Stimulated activated CD4-positive, alpha-beta T cell treated with anti-CD3 and anti-CD28 coated beads, Interleukin-1b, Interleukin-23, amount 100 ng/mL, for 4 hours (primary cell): ENCODE results near the gene HOXC9.

Experiments used
- DNase-seq, 2 donors: peaks; one replicate each; pipeline ENCODE4 v3.0.0-alpha.2; 2020; ENCODE audit warnings: low read depth in 2 of 2

HOXC9 gene

DNA sequence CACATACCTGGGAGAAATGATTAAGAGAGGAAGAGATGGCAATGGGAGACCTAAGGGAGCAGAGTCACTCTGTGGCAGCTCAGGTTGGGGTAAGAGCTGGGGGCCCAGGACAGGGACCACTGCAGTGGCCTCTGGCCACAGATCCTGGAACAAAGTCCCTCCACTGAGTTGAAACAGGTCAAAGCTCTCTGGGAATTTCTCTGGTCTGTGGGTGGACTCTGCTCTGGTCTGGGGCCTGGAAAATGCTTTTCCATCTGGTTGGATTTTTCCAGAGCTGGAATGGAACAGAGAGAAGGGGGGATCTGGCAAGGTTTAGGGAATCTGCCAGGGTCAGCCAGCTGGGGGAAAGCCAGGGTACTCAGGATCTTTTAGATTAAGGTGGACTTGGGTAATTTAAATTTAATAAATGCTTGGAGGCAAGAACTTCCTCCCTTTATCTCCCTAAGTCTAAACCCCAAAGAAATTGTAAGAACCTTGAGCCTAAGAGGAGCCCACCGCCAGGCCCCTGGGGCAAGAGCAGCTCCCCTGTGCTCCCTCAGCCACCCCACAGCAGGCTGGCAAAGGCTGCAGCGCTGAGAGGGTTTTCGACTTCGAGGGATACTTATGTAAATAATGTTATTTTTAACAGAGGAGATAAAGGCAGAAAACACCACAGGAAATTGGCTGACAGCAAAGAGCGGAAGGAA is 11.3 kb upstream of the HOXC9 start:
- DNase-seq, result no peak

GRCh38 chr12:53989227-53990113 is 10.5 kb upstream of the HOXC9 start:
- DNase-seq, result no peak

- DNase-seq, result no peak
Measured at GRCh38 chr12:53990311-53991076, 9.5 kb upstream of the HOXC9 start.

DNA sequence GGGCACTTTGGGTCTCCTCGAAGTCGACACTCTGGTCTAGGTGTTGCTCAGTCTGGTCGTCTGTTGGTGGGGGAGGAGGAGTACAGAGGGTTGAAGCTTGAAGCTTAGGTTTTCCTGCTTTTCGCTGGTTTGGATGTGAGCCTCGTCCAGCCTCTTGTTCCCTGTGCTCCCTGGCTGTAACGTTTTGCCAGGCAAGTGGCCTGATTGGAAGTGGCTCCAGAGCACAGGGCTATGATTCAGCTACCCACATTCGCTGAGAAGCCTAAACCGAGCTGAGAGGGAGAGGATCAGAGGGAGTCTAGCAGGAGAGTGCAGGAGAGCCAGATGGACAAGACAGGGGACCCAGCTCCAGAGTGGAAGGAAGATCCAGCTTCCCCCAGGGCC is 8.9 kb upstream of the HOXC9 start:
- no peak for DNase-seq

DNA sequence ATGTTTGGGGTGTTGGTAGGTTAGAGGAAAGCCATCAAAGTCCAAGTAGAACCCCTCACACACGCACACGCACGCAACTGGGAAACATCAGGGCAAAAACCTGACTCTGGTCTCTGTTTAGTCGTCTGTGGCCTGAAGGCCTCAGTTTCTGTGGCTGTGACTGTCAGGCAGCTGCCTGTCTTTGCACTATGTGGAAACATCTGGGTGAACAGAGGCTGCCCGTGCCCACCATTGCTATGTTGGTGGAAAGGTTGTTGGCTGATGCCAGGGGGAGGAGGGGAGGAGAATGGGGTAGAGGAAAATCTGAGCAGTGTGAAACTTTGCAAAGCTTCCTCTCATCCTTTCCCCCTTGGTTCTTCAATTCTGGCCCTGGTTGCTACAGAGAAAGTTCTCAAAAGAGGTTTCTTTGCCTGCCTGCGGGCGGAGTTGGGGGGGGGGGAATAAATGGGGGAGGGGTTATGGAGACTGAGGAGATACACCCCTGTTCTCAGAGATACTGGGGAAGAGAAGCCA is 7.5 kb upstream of the HOXC9 start:
- no peak for DNase-seq

GRCh38 chr12:53993162-53994008 is 6.6 kb upstream of the HOXC9 start:
- no peak for DNase-seq

GRCh38 chr12:53994009-53994263 is 6.0 kb upstream of the HOXC9 start:
- DNase-seq, result no peak

DNA sequence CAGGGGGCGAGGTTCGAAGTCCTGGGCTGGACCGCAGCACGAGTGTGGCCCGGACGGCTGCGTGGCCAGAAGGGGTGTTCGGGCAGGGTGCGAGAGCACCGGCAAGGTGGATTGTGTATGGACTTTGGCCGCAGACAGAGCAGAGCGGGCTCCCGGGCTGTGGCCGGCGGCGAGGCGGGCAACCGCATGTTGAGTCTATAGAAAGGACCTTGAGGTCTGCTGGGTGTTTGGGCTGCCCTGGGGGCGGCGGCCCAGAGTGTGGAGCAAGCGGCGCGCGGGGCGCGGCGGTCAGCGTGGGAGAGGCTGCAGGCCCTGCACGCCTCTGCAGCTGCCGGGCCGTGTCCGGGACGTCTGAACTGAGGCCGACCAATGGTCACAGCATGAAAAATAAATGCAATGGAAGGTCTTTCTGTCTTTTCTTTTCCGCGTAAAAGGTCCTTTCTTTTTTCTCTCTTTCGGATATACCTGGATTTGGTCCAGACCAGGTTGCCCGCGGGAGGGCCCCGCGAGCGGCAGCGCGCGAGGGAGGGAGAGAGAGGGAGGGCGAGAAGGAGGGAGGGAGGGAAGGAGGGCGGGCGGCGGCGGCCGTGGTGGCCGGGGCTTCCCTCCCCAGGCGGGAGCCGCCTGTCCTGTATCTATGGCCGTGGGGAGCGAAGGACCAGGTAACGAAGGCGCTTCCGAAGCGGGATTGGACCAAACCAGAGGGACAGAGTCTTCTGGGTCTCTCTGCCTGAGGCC is 5.5 kb upstream of the HOXC9 start:
- no peak for DNase-seq

GRCh38 chr12:53995002-53995377 is 5.0 kb upstream of the HOXC9 start:
- DNase-seq, result no peak

DNA sequence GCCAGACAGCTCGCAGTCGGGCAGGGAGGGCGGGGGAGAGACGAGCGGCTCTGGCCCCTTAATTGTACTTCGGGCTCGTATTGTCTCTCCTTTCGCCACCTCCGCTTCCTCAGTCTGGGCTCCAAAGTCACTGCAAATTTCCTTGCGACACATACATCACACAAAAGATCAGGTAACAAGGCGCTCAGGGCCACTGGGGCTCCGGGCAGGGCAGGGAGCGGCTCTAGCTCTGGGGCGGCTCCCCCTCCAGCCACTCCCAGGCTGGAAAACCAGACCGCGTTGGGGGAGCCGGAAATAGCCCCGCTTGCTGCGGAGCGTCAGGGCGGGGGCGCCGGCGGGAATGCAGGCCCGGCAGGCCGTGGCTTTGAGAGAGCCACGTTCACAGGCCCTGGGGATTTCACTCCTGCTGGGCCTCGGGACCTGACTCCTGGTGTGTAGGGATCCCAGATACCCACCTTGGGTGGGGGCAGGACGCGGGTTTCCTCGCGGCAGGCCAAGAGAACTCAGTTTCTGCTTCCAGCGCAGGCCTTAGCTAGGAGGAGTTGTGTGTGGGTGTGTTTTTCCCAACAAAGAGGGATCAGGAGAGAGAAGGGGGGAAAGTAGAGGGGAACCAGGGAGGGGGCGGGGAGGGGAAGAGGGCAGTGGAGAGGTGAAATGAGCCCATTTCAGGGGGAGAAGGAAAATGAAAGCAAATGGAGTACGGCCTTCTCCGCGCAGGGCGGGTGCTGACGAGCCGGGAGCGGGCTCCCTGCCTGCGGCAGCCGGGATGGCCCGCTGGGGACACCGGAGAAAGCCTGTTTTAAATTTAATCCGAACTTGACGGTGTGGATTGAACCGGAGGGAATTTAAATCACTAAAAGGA is 4.4 kb upstream of the HOXC9 start:
- DNase-seq, result no peak

- no peak for DNase-seq
Measured at GRCh38 chr12:53996240-53997203, 3.4 kb upstream of the HOXC9 start.

DNA sequence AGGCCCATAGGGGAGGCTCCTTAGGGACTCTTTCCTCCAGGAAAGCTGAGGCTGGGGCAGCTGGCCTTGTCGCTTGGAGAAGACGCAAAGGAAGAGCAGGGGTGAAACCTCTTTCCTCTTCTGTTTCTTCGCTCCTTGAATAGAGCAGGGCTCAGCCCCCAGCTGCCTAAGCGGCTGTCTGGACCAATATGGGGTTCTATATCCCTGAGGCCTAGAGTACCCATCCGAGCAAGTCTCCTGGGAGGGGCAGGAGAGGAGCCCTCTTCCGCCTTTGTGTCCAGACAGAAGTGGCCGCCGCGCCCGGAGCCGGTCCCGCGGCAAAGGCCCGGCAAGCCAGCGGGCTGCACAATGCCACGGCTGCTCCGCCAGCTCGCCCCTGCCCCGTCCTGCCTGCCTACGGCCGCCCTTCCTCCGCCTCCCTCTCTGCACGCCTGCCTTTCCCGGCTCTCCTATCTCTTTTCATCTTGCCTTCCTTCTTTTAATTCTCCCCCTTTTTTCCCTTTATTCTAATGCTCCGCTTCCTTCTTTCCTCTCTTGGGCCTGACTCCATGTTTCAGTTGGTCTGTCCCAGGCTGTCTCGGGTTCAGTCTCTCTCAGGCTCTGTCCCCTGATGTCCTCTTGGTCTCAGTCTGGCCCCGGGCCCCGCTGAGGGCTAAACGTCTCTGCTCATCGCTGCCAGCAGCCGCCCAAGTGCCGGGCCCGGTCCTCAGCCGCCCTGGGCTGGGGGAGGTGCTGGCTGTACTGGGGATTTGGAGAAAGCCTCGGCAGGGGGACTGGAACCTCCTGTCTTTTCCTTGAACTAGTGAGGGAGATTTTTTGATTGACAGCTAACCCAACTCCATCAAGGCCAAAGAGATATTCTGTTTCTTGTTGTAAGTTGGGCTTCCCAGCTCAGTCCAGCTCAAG is 2.5 kb upstream of the HOXC9 start:
- no peak for DNase-seq

DNA sequence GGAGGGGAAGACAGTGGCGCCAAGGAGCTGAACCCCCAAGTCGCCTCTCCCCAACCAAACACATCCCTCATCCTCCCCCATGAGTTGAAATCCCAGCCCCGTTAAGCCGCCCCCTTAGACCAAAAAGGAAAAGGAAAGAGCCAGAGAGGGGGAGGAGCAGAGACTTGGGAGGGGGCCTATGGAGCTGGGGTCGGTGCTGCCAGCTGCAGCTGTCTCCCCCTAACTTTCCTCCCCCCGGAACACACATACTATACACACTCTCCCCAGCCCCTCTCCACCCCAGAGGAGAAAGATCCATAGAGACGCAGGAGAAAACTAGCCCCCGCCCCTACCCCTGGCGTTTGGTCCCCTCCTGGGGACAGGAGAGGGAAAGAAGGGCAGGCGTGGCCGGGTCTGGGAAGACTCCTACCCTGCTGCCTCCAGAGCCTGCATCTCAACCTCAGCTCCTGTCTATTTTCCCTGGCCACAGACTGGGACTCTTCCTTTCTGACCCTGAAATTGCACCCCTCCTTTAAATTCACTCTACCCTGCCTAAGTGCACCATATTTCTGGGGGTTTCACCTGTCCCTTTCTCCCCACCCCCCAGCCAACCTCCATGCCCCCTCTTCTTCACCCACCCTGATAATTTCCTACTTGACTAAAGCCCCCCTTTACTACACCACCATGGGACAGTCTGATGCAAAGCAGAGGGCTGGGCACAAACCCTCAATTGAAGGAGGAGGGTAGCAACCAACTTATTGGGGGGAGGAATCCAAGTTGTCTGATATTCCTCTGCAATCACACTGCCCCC is 1.7 kb upstream of the HOXC9 start:
- no peak for DNase-seq

DNA sequence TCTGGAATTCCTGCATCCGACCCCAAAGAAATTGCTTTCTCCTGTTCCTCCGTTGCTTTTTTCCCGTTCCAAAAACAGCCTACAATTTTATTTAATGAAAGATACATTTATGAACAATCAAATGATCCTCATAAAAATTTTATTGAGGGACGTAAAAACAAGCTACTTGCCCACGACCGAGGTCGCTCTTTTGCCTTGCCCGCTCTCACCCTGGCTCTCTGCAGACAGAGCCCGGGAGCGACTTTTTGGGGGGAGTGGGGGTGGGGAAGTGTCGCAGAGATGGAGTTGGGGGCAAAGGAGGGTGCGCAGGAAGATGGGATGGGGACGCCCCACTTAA is 1.1 kb upstream of the HOXC9 start:
- DNase-seq, result no peak

DNA sequence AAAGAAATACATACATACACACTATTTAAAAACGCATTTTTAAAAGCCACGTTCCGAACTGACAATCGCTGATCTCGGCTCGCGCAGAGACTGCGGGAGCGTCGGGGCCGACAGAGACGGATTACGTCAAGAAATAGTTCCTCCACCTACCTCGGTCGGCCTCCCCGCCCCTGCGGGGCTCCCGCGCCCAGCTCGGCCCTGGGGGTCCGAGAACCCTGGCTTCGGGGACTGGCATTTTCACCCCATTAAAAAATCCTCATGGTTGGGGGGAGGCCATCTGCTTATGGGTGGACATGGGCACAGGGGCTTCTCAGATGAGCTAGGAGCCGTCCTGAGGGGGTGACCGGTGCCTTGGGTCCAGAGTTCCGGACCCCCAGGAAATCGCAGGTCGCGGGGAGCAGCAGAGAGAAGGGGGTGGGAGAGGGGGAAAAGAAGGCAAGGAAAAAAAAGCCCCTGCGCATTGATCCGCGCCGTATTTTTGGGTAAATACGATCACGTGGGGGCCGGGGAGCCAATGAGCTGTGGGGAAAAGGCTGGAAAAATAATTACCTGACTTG is 324 bp upstream of the HOXC9 start:
- no peak for DNase-seq

GRCh38 chr12:54001283-54002187 is 1.6 kb downstream of the HOXC9 start:
- no peak for DNase-seq
